IMR-90 (cell line): ENCODE results near the gene TTC24. TPM values are rescaled to one million over a fixed set of nuclear protein-coding genes. Genes with fewer than 3 reads are reported as not detected.

Experiments used
- ATAC-seq: fragments of 200-7000 bp; cut with Tn5 transposase; 2 replicates; pipeline ENCODE4 v1.9.1; 2020; ENCODE audit warnings: low read depth, mild to moderate bottlenecking, moderate library complexity
- BruUV-seq: library from RNA; stranded (reverse); fragments of 400-500 nt; replicated peaks from 2 replicates; lab custom pipeline; 2021; lab: Mats Ljungman, UMichigan
- CTCF ChIA-PET: fragments of 300-600 bp; formaldehyde crosslinking; extraction: SDS; loops from one replicate; lab custom pipeline; 2021; ENCODE audit warnings: antibody characterized with exemption; lab: Yijun Ruan, JAX
- POLR2A ChIA-PET: fragments of 300-600 bp; sonication (Branson Sonifier 250); formaldehyde crosslinking; loops from one replicate; lab custom pipeline; 2022; ENCODE audit warnings: antibody characterized with exemption; ENCODE audit not compliant: unreplicated experiment; lab: Charles Lee
- DNase-seq: peaks from one replicate; pipeline ENCODE4 v3.0.0; 2013
- H2AFZ ChIP-seq: replicated peaks from 2 replicates; pipeline ENCODE3; 2013; ENCODE audit warnings: low read length, mild to moderate bottlenecking; ENCODE audit not compliant: poor library complexity
- H2AK5ac ChIP-seq: 2 replicates; pipeline ENCODE4 v1.6.1; 2013; ENCODE audit warnings: low read depth, low read length, inconsistent platforms
- H2AK9ac ChIP-seq: replicated peaks from 2 replicates; pipeline ENCODE3; 2013; ENCODE audit warnings: mild to moderate bottlenecking, low read depth, low read length, moderate library complexity; ENCODE audit not compliant: poor library complexity
- H2BK120ac ChIP-seq: 2 replicates; pipeline ENCODE4 v1.6.1; 2013; ENCODE audit warnings: low read depth, low read length, inconsistent platforms
- H2BK15ac ChIP-seq: 3 replicates; pipeline ENCODE4 v1.6.1; 2013; ENCODE audit warnings: low read depth, low read length, inconsistent platforms
- H2BK20ac ChIP-seq: 2 replicates; pipeline ENCODE4 v1.6.1; 2013; ENCODE audit warnings: low read depth, mild to moderate bottlenecking, inconsistent platforms, low read length, moderate library complexity
- H2BK5ac ChIP-seq: 2 replicates; pipeline ENCODE4 v1.6.1; 2013; ENCODE audit warnings: mild to moderate bottlenecking, low read depth, low read length, inconsistent platforms; ENCODE audit not compliant: poor library complexity, severe bottlenecking
- H3K14ac ChIP-seq: replicated peaks from 2 replicates; pipeline ENCODE4 v1.6.1; 2013; ENCODE audit warnings: low read depth, low read length, inconsistent platforms
- H3K18ac ChIP-seq: 2 replicates; pipeline ENCODE4 v1.6.1; 2013; ENCODE audit warnings: low read depth, low read length, control low read depth
- H3K23ac ChIP-seq: 2 replicates; pipeline ENCODE4 v1.6.1; 2013; ENCODE audit warnings: low read depth, low read length, inconsistent platforms
- H3K27ac ChIP-seq: 2 replicates; pipeline ENCODE4 v1.5.1; 2013; ENCODE audit warnings: mild to moderate bottlenecking, control low read depth, low read length; ENCODE audit not compliant: insufficient read depth
- H3K27me3 ChIP-seq: 2 replicates; pipeline ENCODE4 v1.6.1; 2013; ENCODE audit warnings: low read length; ENCODE audit not compliant: control insufficient read depth, insufficient read depth
- H3K36me3 ChIP-seq: 2 replicates; pipeline ENCODE4 v1.6.1; 2013; ENCODE audit warnings: low read length, mixed read lengths; ENCODE audit not compliant: control insufficient read depth, insufficient read depth
- H3K4ac ChIP-seq: 2 replicates; pipeline ENCODE4 v1.6.1; 2013; ENCODE audit warnings: low read depth, low read length, inconsistent platforms
- H3K4me1 ChIP-seq: 2 replicates; pipeline ENCODE4 v1.6.1; 2013; ENCODE audit warnings: low read length, mixed read lengths; ENCODE audit not compliant: control insufficient read depth, insufficient read depth
- H3K4me2 ChIP-seq: 2 replicates; pipeline ENCODE4 v1.6.1; 2013; ENCODE audit warnings: low read depth, mild to moderate bottlenecking, control low read depth, low read length, moderate library complexity
- H3K4me3 ChIP-seq: 2 replicates; pipeline ENCODE4 v1.5.1; 2013; ENCODE audit warnings: low read depth, mild to moderate bottlenecking, control low read depth, low read length, moderate library complexity; ENCODE audit not compliant: insufficient read depth
- H3K56ac ChIP-seq: 2 replicates; pipeline ENCODE4 v1.6.1; 2013; ENCODE audit warnings: low read length, inconsistent platforms; ENCODE audit not compliant: insufficient read depth; ENCODE audit errors: extremely low read depth
- H3K79me1 ChIP-seq, 2 experiments: 2 replicates each; pipeline ENCODE4 v1.6.1; 2013; ENCODE audit warnings: low read length in 2 of 2, inconsistent platforms in 1 of 2, low read depth in 1 of 2
- H3K9ac ChIP-seq: 2 replicates; pipeline ENCODE4 v1.6.1; 2013; ENCODE audit warnings: low read depth, low read length, control low read depth
- H3K9me1 ChIP-seq: 2 replicates; pipeline ENCODE4 v1.6.1; 2013; ENCODE audit warnings: low read length, inconsistent platforms; ENCODE audit not compliant: insufficient read depth
- H3K9me3 ChIP-seq: 2 replicates; pipeline ENCODE4 v1.6.1; 2013; ENCODE audit warnings: low read length; ENCODE audit not compliant: control insufficient read depth, insufficient read depth
- H4K20me1 ChIP-seq: 2 replicates; pipeline ENCODE4 v1.6.1; 2013; ENCODE audit warnings: low read length, inconsistent platforms; ENCODE audit not compliant: insufficient read depth
- H4K5ac ChIP-seq: 2 replicates; pipeline ENCODE4 v1.6.1; 2013; ENCODE audit warnings: mild to moderate bottlenecking, low read depth, low read length, control low read depth
- H4K8ac ChIP-seq, 2 experiments: 2 replicates each; pipeline ENCODE4 v1.6.1; 2013; ENCODE audit warnings: low read depth in 2 of 2, low read length in 2 of 2, control low read depth in 1 of 2, inconsistent platforms in 1 of 2
- H4K91ac ChIP-seq: 2 replicates; pipeline ENCODE4 v1.6.1; 2013; ENCODE audit warnings: low read depth, low read length, inconsistent platforms; ENCODE audit not compliant: insufficient read depth
- BHLHE40 ChIP-seq: fragments of 150-350 bp; IDR thresholded peaks from 2 replicates; pipeline ENCODE4 v1.6.1; 2016; ENCODE audit warnings: mild to moderate bottlenecking, low read depth, low read length
- CEBPB ChIP-seq: IDR thresholded peaks from 2 replicates; pipeline ENCODE4 v1.6.1; 2012; ENCODE audit warnings: low read depth, low read length, improper control_type of control experiment
- CHD1 ChIP-seq: IDR thresholded peaks from 2 replicates; pipeline ENCODE4 v1.6.1; 2012; ENCODE audit warnings: low read depth, low read length, improper control_type of control experiment
- CTCF ChIP-seq: conservative IDR thresholded peaks from 2 replicates; pipeline ENCODE4 v1.5.1; 2012; ENCODE audit warnings: mild to moderate bottlenecking, low read depth, low read length, improper control_type of control experiment
- ELK1 ChIP-seq: fragments of 150-350 bp; IDR thresholded peaks from 2 replicates; pipeline ENCODE4 v1.6.1; 2016; ENCODE audit warnings: low read depth, mild to moderate bottlenecking, low read length, moderate library complexity, borderline replicate concordance
- FOS ChIP-seq: fragments of 150-350 bp; IDR thresholded peaks from 2 replicates; pipeline ENCODE4 v1.6.1; 2016; ENCODE audit warnings: low read depth, low read length
- MAFK ChIP-seq: IDR thresholded peaks from 2 replicates; pipeline ENCODE4 v1.6.1; 2012; ENCODE audit warnings: low read depth, low read length, improper control_type of control experiment
- MAZ ChIP-seq: IDR thresholded peaks from 2 replicates; pipeline ENCODE4 v1.6.1; 2012; ENCODE audit warnings: low read depth, mild to moderate bottlenecking, low read length, improper control_type of control experiment, moderate library complexity, borderline replicate concordance
- MXI1 ChIP-seq: IDR thresholded peaks from 2 replicates; pipeline ENCODE4 v1.6.1; 2012; ENCODE audit warnings: low read depth, mild to moderate bottlenecking, low read length, moderate library complexity, borderline replicate concordance
- NFE2L2 ChIP-seq: fragments of 150-350 bp; IDR thresholded peaks from 2 replicates; pipeline ENCODE4 v1.6.1; 2016; ENCODE audit warnings: low read depth, mild to moderate bottlenecking, low read length
- POLR2A ChIP-seq: IDR thresholded peaks from 2 replicates; pipeline ENCODE4 v1.6.1; 2012; ENCODE audit warnings: mild to moderate bottlenecking, low read depth, low read length
- RAD21 ChIP-seq: IDR thresholded peaks from 2 replicates; pipeline ENCODE4 v1.6.1; 2012; ENCODE audit warnings: low read length, improper control_type of control experiment
- RCOR1 ChIP-seq: IDR thresholded peaks from 2 replicates; pipeline ENCODE4 v1.6.1; 2012; ENCODE audit warnings: mild to moderate bottlenecking, low read length, improper control_type of control experiment; ENCODE audit not compliant: insufficient replicate concordance
- RFX5 ChIP-seq: IDR thresholded peaks from 2 replicates; pipeline ENCODE4 v1.8.0; 2012; ENCODE audit warnings: low read depth, mild to moderate bottlenecking, low read length, moderate library complexity
- SMC3 ChIP-seq: fragments of 150-350 bp; IDR thresholded peaks from 2 replicates; pipeline ENCODE4 v1.6.1; 2016; ENCODE audit warnings: low read depth, mild to moderate bottlenecking, antibody characterized with exemption, low read length, moderate library complexity
- USF2 ChIP-seq: fragments of 150-350 bp; IDR thresholded peaks from 2 replicates; pipeline ENCODE4 v1.6.1; 2017; ENCODE audit warnings: mild to moderate bottlenecking, antibody characterized with exemption, low read length, low read depth
- WGBS, 2 experiments: methylation state at CpG; one replicate each; pipeline versions ENCODE4 v1.1.5 to v1.1.7; 2013; ENCODE audit warnings: missing lambda C conversion rate in 2 of 2; ENCODE audit not compliant: insufficient read length in 1 of 2; ENCODE audit errors: extremely low coverage in 2 of 2; 5-methylcytosine and 5-hydroxymethylcytosine counted together
- dilution Hi-C: fragments of 300-500 bp; cut with HindIII; formaldehyde crosslinking; loops from one replicate; pipeline ENCODE4 v1.14.3; 2018; ENCODE audit warnings: low sequenced_read_pairs; ENCODE audit not compliant: unreplicated experiment
- in situ Hi-C: fragments of 300-500 bp; cut with MboI; formaldehyde crosslinking; loops from 3 replicates; pipeline ENCODE4 v1.14.3; 2019; ENCODE audit warnings: low sequenced_read_pairs, inconsistent platforms, mixed read lengths
- intact Hi-C: fragments of 100-400 bp; cut with micrococcal nuclease; formaldehyde crosslinking; loops from 2 replicates; pipeline ENCODE4 v1.10.0; 2022
- polyA plus RNA-seq, 3 experiments: library from polyadenylated mRNA; depleted of rRNA; stranded (reverse); fragments of >200 nt; gene quantifications; 2 replicates each; pipeline ENCODE4 v1.2.3, GENCODE V29; 2012; ENCODE audit warnings: low replicate concordance in 1 of 3
- total RNA-seq: library from RNA; depleted of rRNA; stranded (reverse); fragments of >200 nt; gene quantifications from 2 replicates; pipeline ENCODE4 v1.2.3, GENCODE V29; 2012

Gene TTC24
- total and polyA plus RNA-seq, 2 of the 4 experiments (the other 2 are of a cell fraction) = not detected

GRCh38 chr1:156574039-156574633 lies 5.4 kb upstream of the TTC24 start:
- no peak overlapping the region for H3K27ac ChIP-seq
- H2BK20ac ChIP-seq = no peak overlapping the region
- H3K14ac ChIP-seq = no peak overlapping the region
- no peak overlapping the region for H2BK120ac ChIP-seq
- TF ChIP-seq SMC3 (no peak), CTCF (no peak), MAFK (no peak), MAZ (no peak), RFX5 (no peak), FOS (no peak), CHD1 (no peak), MXI1 (no peak), BHLHE40 (no peak), POLR2A (no peak), RAD21 (no peak), CEBPB (no peak), ELK1 (no peak), USF2 (no peak), NFE2L2 (no peak), RCOR1 (no peak)
- in situ Hi-C loops (no loop called here), intact Hi-C loops (no loop called here), dilution Hi-C loops (no loop called here)
- H3K27me3 ChIP-seq = peaks cover 17% of the 10 kb centered on the region
- peaks cover 8 to 25% of the 10 kb centered on the region in 2 experiments for H3K79me1 ChIP-seq
- no peak overlapping the region for H3K4ac ChIP-seq
- no peak overlapping the region for H2AK5ac ChIP-seq
- H3K23ac ChIP-seq = no peak overlapping the region
- no peak overlapping the region for H3K9ac ChIP-seq
- H3K18ac ChIP-seq = no peak overlapping the region
- DNase-seq (no peak), ATAC-seq (no peak)
- CTCF ChIA-PET = no interaction called here
- H2BK15ac ChIP-seq = no peak overlapping the region
- H3K56ac ChIP-seq = no peak overlapping the region
- no peak overlapping the region for H4K91ac ChIP-seq
- H2BK5ac ChIP-seq = no peak overlapping the region
- no CpG with 5 or more reads among the region's 2 CpGs for WGBS, 2 experiments
- H3K4me3 ChIP-seq = no peak overlapping the region
- H3K36me3 ChIP-seq = no peaks in the 10 kb centered on the region
- no peak overlapping the region for H2AFZ ChIP-seq
- H3K4me2 ChIP-seq = no peak overlapping the region
- H3K9me1 ChIP-seq = peaks cover 15% of the 10 kb centered on the region
- H4K8ac ChIP-seq = no peak overlapping the region
- H4K5ac ChIP-seq = no peak overlapping the region
- peaks cover 7% of the 10 kb centered on the region for H3K4me1 ChIP-seq
- BruUV-seq = no TSS peak
- H4K20me1 ChIP-seq = no peaks in the 10 kb centered on the region; the same call in 1 of the 2 replicates
- H3K9me3 ChIP-seq = no peaks in the 10 kb centered on the region
- H2AK9ac ChIP-seq = no peak overlapping the region
- POLR2A ChIA-PET = no interaction called here
